Mesendoderm (in vitro differentiated cells): ENCODE results near the gene NUAK1.
"Not testable (repeated sequence)": the region's sequence is repeated elsewhere in the genome, so short reads cannot be mapped to it uniquely, and the experiment has no call there.

Experiments
- DNase-seq: peaks from one replicate; pipeline ENCODE4 v3.0.0; 2013
- H2AK5ac ChIP-seq: 2 replicates; pipeline ENCODE4 v1.6.1; 2013; ENCODE audit warnings: low read length, inconsistent platforms
- H2BK120ac ChIP-seq: 2 replicates; pipeline ENCODE4 v1.6.1; 2013; ENCODE audit warnings: low read depth, mild to moderate bottlenecking, low read length, moderate library complexity, mixed read lengths
- H2BK15ac ChIP-seq: replicated peaks from 2 replicates; pipeline ENCODE4 v1.6.1; 2013; ENCODE audit warnings: low read depth, mild to moderate bottlenecking, moderate library complexity
- H2BK5ac ChIP-seq: 2 replicates; pipeline ENCODE4 v1.6.1; 2013; ENCODE audit warnings: low read length, inconsistent platforms
- H3K18ac ChIP-seq: 2 replicates; pipeline ENCODE4 v1.6.1; 2013; ENCODE audit warnings: mild to moderate bottlenecking, low read length, mixed read lengths
- H3K23ac ChIP-seq: one replicate; pipeline ENCODE4 v1.6.1; 2013; ENCODE audit warnings: low read length
- H3K27ac ChIP-seq: 2 replicates; pipeline ENCODE4 v1.5.1; 2013; ENCODE audit warnings: low read depth, mild to moderate bottlenecking, inconsistent platforms, low read length, moderate library complexity
- H3K27me3 ChIP-seq: 2 replicates; pipeline ENCODE4 v1.6.1; 2013; ENCODE audit warnings: low read length, control low read depth, mild to moderate bottlenecking, inconsistent platforms; ENCODE audit not compliant: insufficient read depth, poor library complexity
- H3K36me3 ChIP-seq: 2 replicates; pipeline ENCODE4 v1.6.1; 2013; ENCODE audit warnings: low read length, inconsistent platforms; ENCODE audit not compliant: control insufficient read depth, insufficient read depth
- H3K4ac ChIP-seq: one replicate; pipeline ENCODE4 v1.6.1; 2013; ENCODE audit warnings: low read depth, mild to moderate bottlenecking, low read length, moderate library complexity
- H3K4me1 ChIP-seq: 2 replicates; pipeline ENCODE4 v1.6.1; 2013; ENCODE audit warnings: low read depth, low read length, inconsistent platforms; ENCODE audit not compliant: control insufficient read depth
- H3K4me2 ChIP-seq: 2 replicates; pipeline ENCODE4 v1.6.1; 2013; ENCODE audit warnings: low read length
- H3K4me3 ChIP-seq: 2 replicates; pipeline ENCODE4 v1.5.1; 2013; ENCODE audit warnings: mild to moderate bottlenecking, low read length
- H3K56ac ChIP-seq: one replicate; pipeline ENCODE4 v1.6.1; 2013; ENCODE audit warnings: low read length
- H3K79me1 ChIP-seq: 2 replicates; pipeline ENCODE4 v1.6.1; 2013; ENCODE audit warnings: low read length, inconsistent platforms
- H3K79me2 ChIP-seq: 2 replicates; pipeline ENCODE4 v1.6.1; 2013; ENCODE audit warnings: mild to moderate bottlenecking, low read length; ENCODE audit not compliant: control insufficient read depth, insufficient read depth
- H3K9ac ChIP-seq: 2 replicates; pipeline ENCODE4 v1.6.1; 2013; ENCODE audit warnings: low read length, inconsistent platforms
- H4K5ac ChIP-seq: one replicate; pipeline ENCODE4 v1.6.1; 2013; ENCODE audit warnings: low read length
- H4K8ac ChIP-seq: one replicate; pipeline ENCODE4 v1.6.1; 2013; ENCODE audit warnings: low read depth, mild to moderate bottlenecking, control low read depth, low read length, moderate library complexity
- WGBS: extraction: QIAGEN DNeasy Blood & Tissue Kit; methylation state at CpG from one replicate; pipeline ENCODE4 v1.1.7; 2013; ENCODE audit warnings: low lambda C conversion rate, missing lambda C conversion rate; ENCODE audit not compliant: insufficient coverage; ENCODE audit errors: extremely low coverage; 5-methylcytosine and 5-hydroxymethylcytosine counted together

NUAK1 gene

DNA sequence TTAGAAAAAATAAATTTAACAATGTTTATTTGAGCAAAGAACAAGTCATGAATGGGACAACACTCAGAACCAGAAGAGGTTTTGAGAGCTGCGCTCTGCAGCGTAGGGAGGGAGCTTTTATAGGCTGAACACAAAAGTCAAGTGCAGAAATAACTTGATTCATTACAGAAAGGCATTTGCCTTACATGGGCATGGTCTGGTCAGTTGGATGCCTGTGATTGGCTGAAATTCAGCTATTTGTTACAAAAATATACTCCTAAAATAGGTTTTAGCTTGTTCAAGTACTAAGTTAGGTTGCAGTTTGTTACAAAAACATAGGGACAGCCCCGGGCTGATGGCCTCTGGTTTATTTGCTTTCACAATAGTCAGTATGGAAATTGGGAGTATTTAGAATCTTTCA lies 118.0 kb downstream of the NUAK1 start:
- no peak overlapping the region for H3K4me3 ChIP-seq
- WGBS: no CpG with 5 or more reads among the region's 3 CpGs

DNA sequence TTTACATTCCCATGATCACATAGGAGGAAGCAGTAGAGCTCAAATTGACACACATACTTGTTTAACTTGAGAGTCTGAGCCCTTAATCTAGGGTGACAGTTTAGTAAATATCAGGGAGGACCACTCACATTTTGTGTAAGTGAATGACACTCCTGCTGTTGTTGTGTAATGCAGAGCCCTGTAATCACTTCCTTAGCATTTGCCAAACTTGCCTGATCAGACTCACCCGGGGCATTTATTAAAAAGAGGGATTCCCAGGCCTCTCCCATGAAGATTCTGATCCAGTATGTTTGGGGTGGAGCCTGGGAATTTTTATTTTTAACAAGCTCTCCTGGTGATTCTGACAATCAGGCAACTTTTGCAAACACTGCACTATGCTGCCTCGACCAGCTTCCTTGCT lies 119.6 kb downstream of the NUAK1 start:
- DNase-seq: no peak

More for the DNA sequence above, 118.0 kb downstream of the NUAK1 start:
- Histone ChIP-seq H3K27ac (no peak overlapping the region), H4K5ac (no peak overlapping the region), H2AK5ac (no peak overlapping the region), H2BK5ac (no peak overlapping the region), H3K4ac (no peak overlapping the region), H3K18ac (no peak overlapping the region), H4K8ac (no peak overlapping the region), H3K4me2 (no peak overlapping the region), H2BK120ac (no peak overlapping the region), H3K79me2 (no peaks in the 10 kb centered on the region), H3K27me3 (no peaks in the 10 kb centered on the region), H3K56ac (no peak overlapping the region), H3K79me1 (no peaks in the 10 kb centered on the region), H3K23ac (no peak overlapping the region), H3K9ac (no peak overlapping the region), H2BK15ac (no peak overlapping the region), H3K36me3 (no peaks in the 10 kb centered on the region), H3K4me1 (peaks cover 7% of the 10 kb centered on the region)
- no peak for DNase-seq

DNA sequence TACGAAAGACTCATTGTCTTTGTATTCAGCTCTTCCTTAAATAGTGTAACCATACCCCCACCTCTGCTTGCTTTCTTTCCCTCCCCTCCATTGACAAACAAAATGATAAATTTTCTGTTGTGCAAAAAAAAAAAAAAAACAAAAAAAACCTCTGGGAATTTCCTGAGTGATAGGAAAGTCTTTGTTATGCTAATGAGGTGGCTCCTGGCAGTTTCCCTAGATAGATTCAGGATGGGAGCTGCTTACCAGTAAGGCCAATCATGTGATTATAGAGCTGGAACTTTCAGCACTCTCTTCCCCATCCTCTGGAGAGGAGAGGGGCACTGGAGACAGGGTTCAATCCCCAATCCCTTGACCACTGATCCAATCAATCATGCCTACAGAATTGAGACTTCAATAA lies 120.5 kb downstream of the NUAK1 start:
- Histone ChIP-seq H2BK120ac (no peak overlapping the region), H3K79me2 (no peaks in the 10 kb centered on the region), H3K36me3 (no peaks in the 10 kb centered on the region), H3K27ac (no peak overlapping the region), H3K4me2 (no peak overlapping the region), H3K56ac (no peak overlapping the region), H4K5ac (no peak overlapping the region), H3K4me3 (peak overlapping the region; percentile 26), H3K9ac (no peak overlapping the region), H3K23ac (no peak overlapping the region), H2AK5ac (no peak overlapping the region), H3K4me1 (peaks cover 8% of the 10 kb centered on the region), H2BK15ac (no peak overlapping the region), H4K8ac (no peak overlapping the region), H3K79me1 (no peaks in the 10 kb centered on the region), H3K18ac (no peak overlapping the region), H3K27me3 (no peaks in the 10 kb centered on the region), H3K4ac (no peak overlapping the region), H2BK5ac (no peak overlapping the region)
- peak; percentile 28 for DNase-seq
- no CpG with 5 or more reads among the region's 1 CpG for WGBS

More for the DNA sequence above, 119.6 kb downstream of the NUAK1 start:
- H2BK5ac ChIP-seq: no peak overlapping the region
- no peaks in the 10 kb centered on the region for H3K79me1 ChIP-seq
- H3K4me2 ChIP-seq: no peak overlapping the region
- H3K23ac ChIP-seq: no peak overlapping the region
- no peaks in the 10 kb centered on the region for H3K79me2 ChIP-seq
- H3K18ac ChIP-seq: no peak overlapping the region
- no peak overlapping the region for H3K4ac ChIP-seq
- no peak overlapping the region for H3K56ac ChIP-seq
- H3K27me3 ChIP-seq: no peaks in the 10 kb centered on the region
- H3K36me3 ChIP-seq: no peaks in the 10 kb centered on the region
- no CpG with 5 or more reads among the region's 2 CpGs for WGBS
- H2AK5ac ChIP-seq: no peak overlapping the region
- no peak overlapping the region for H4K8ac ChIP-seq
- no peak overlapping the region for H3K4me3 ChIP-seq
- no peak overlapping the region for H3K9ac ChIP-seq
- no peak overlapping the region for H4K5ac ChIP-seq
- H3K27ac ChIP-seq: no peak overlapping the region
- peaks cover 8% of the 10 kb centered on the region for H3K4me1 ChIP-seq
- H2BK120ac ChIP-seq: no peak overlapping the region
- no peak overlapping the region for H2BK15ac ChIP-seq

DNA sequence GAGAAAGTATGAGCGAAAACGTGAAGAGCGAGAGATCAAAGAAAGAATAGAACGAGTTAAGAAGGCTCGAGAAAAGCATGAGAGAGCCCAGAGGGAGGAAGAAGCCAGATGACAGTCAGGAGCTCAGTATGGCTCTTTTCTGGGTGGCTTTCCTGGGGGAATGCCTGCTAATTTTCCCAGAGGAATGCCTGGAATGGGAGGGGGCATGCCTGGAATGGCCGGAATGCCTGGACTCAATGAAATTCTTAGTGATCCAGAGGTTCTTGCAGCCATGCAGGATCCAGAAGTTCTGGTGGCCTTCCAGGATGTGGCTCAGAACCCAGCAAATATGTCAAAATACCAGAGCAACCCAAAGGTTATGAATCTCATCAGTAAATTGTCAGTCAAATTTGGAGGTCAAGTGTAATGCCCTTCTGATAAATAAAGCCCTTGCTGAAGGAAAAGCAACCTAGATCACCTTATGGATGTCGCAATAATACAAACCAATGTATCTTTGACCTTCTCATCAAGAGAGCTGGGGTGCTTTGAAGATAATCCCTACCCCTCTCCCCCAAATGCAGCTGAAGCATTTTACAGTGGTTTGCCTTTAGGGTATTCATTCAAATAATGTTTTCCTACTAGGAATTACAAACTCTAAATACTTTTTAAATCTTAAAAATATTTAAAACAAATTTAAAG lies 122.0 kb downstream of the NUAK1 start:
- not testable (repeated sequence) for H3K36me3 ChIP-seq, H2BK120ac ChIP-seq, H3K4me2 ChIP-seq, H3K23ac ChIP-seq, H2AK5ac ChIP-seq, H4K8ac ChIP-seq, H3K27me3 ChIP-seq, H4K5ac ChIP-seq, H3K4me1 ChIP-seq, H2BK15ac ChIP-seq, H2BK5ac ChIP-seq, H3K18ac ChIP-seq, H3K4me3 ChIP-seq, H3K79me2 ChIP-seq, H3K4ac ChIP-seq, H3K56ac ChIP-seq, H3K27ac ChIP-seq, H3K79me1 ChIP-seq, H3K9ac ChIP-seq
- no CpG with 5 or more reads among the region's 7 CpGs for WGBS
- peak; percentile 70 for DNase-seq

DNA sequence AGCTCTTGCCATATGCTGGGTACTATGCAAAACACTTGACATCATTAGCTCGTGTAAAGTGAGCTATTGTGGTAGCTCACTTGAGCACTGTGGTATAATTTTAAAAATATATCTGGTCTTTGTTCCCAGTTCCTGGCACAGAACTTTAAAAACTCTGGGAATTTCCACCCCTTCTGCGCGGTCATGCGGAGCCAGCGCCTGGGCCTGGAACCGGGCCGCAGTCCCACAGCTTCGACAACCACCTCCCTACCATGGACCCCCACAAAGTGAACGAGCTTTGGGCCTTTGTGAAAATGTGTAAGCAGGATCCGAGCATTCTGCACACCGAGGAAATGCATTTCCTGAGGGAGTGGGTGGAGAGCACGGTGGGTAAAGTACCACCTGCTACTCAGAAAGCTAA lies 123.1 kb downstream of the NUAK1 start:
- H3K23ac ChIP-seq: no peak overlapping the region
- H3K56ac ChIP-seq: no peak overlapping the region
- no peak overlapping the region for H3K4ac ChIP-seq
- no peak overlapping the region for H3K4me3 ChIP-seq
- no peaks in the 10 kb centered on the region for H3K79me2 ChIP-seq
- H3K18ac ChIP-seq: no peak overlapping the region
- H3K79me1 ChIP-seq: no peaks in the 10 kb centered on the region
- H3K9ac ChIP-seq: no peak overlapping the region
- H2BK120ac ChIP-seq: no peak overlapping the region
- no peak overlapping the region for H2AK5ac ChIP-seq
- H3K27ac ChIP-seq: no peak overlapping the region
- no peak overlapping the region for H4K5ac ChIP-seq
- WGBS: no CpG with 5 or more reads among the region's 12 CpGs
- DNase-seq: no peak
- H3K36me3 ChIP-seq: no peaks in the 10 kb centered on the region
- no peaks in the 10 kb centered on the region for H3K27me3 ChIP-seq
- H2BK5ac ChIP-seq: no peak overlapping the region
- no peak overlapping the region for H4K8ac ChIP-seq
- peaks cover 1% of the 10 kb centered on the region for H3K4me1 ChIP-seq
- no peak overlapping the region for H3K4me2 ChIP-seq
- H2BK15ac ChIP-seq: no peak overlapping the region

DNA sequence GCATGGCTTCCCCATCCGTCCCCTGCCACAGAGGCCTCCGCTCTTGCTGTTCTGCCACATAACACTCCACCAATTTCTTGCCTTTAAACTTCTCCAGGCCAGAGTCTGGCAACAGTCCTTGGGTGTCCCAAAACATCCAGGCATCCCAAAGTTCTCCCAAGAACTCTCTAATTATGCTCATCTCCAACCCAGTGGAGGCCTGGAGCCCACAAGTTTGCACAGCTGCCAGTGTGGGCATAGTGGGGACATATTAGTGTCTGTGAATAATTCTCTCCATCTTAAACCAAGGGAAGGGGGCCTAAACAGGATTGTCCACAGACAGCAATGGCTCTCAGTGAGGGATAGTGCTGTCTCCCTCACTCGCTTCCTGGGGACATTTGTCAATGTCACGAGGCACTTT lies 124.8 kb downstream of the NUAK1 start:
- H3K79me2 ChIP-seq: no peaks in the 10 kb centered on the region
- no peak overlapping the region for H3K4me2 ChIP-seq
- no peak overlapping the region for H3K23ac ChIP-seq
- no peaks in the 10 kb centered on the region for H3K36me3 ChIP-seq
- no peak overlapping the region for H2BK120ac ChIP-seq
- H3K27ac ChIP-seq: no peak overlapping the region
- DNase-seq: no peak
- no peak overlapping the region for H4K8ac ChIP-seq
- no peak overlapping the region for H2BK15ac ChIP-seq
- no peaks in the 10 kb centered on the region for H3K79me1 ChIP-seq
- no peaks in the 10 kb centered on the region for H3K27me3 ChIP-seq
- H2AK5ac ChIP-seq: no peak overlapping the region
- no peak overlapping the region for H4K5ac ChIP-seq
- no CpG with 5 or more reads among the region's 4 CpGs for WGBS
- no peak overlapping the region for H3K9ac ChIP-seq
- H3K56ac ChIP-seq: no peak overlapping the region
- H3K4me1 ChIP-seq: peaks cover 1% of the 10 kb centered on the region
- no peak overlapping the region for H3K4ac ChIP-seq
- no peak overlapping the region for H3K4me3 ChIP-seq
- H3K18ac ChIP-seq: no peak overlapping the region
- H2BK5ac ChIP-seq: no peak overlapping the region
